Neural progenitor cell (in vitro differentiated cells): Measurements from ENCODE around the gene NT5C2. TPM values are rescaled to one million over a fixed set of nuclear protein-coding genes. Genes with fewer than 3 reads are reported as not detected.
"Not testable (repeated sequence)": the region's sequence is repeated elsewhere in the genome, so short reads cannot be mapped to it uniquely, and the experiment has no call there.

Experiments
- DNase-seq: peaks from one replicate; pipeline ENCODE4 v3.0.0-alpha.2; 2016; ENCODE audit warnings: low spot score
- H2AFZ ChIP-seq: fragments of 200-600 bp; sonication (generic); replicated peaks from 2 replicates; pipeline ENCODE4 v1.6.1; 2016; ENCODE audit warnings: antibody characterized with exemption
- H3F3A ChIP-seq: fragments of 200-600 bp; sonication (generic); 2 replicates; pipeline ENCODE4 v1.6.1; 2016; ENCODE audit warnings: antibody characterized with exemption, low read depth
- H3K27ac ChIP-seq: fragments of 200-600 bp; sonication (generic); 2 replicates; pipeline ENCODE4 v1.5.1; 2016; ENCODE audit warnings: mild to moderate bottlenecking
- H3K27me3 ChIP-seq: fragments of 200-600 bp; sonication (generic); 2 replicates; pipeline ENCODE4 v1.6.1; 2016; ENCODE audit warnings: mild to moderate bottlenecking, moderate library complexity
- H3K36me3 ChIP-seq: fragments of 200-600 bp; sonication (generic); 2 replicates; pipeline ENCODE4 v1.5.1; 2016
- H3K4me1 ChIP-seq: fragments of 200-600 bp; sonication (generic); 2 replicates; pipeline ENCODE4 v1.6.1; 2016; ENCODE audit warnings: mixed run types
- H3K4me2 ChIP-seq: fragments of 200-600 bp; sonication (generic); 2 replicates; pipeline ENCODE4 v1.6.1; 2016
- H3K4me3 ChIP-seq: fragments of 200-600 bp; sonication (generic); 2 replicates; pipeline ENCODE4 v1.5.1; 2016
- H3K79me2 ChIP-seq: fragments of 200-600 bp; sonication (generic); 2 replicates; pipeline ENCODE4 v1.6.1; 2016; ENCODE audit warnings: low read depth
- H3K9ac ChIP-seq: fragments of 200-600 bp; sonication (generic); 2 replicates; pipeline ENCODE4 v1.6.1; 2016
- H3K9me3 ChIP-seq: fragments of 200-600 bp; sonication (generic); 2 replicates; pipeline ENCODE4 v1.5.1; 2016; ENCODE audit warnings: low read depth
- H4K20me1 ChIP-seq: fragments of 200-600 bp; sonication (generic); 2 replicates; pipeline ENCODE4 v1.6.1; 2016; ENCODE audit warnings: low read depth
- H3K27ac Mint-ChIP-seq: 3 replicates; pipeline ENCODE4 v1.8.0; 2021; ENCODE audit warnings: mixed read lengths
- H3K27me3 Mint-ChIP-seq: 2 replicates; pipeline ENCODE4 v1.8.0; 2022; ENCODE audit warnings: low read depth, mild to moderate bottlenecking, inconsistent platforms, moderate library complexity, mixed read lengths; ENCODE audit not compliant: insufficient read depth
- H3K36me3 Mint-ChIP-seq: 3 replicates; pipeline ENCODE4 v1.8.0; 2021; ENCODE audit warnings: mixed read lengths
- H3K4me1 Mint-ChIP-seq: 3 replicates; pipeline ENCODE4 v1.8.0; 2021; ENCODE audit warnings: mixed read lengths
- H3K4me3 Mint-ChIP-seq: 3 replicates; pipeline ENCODE4 v1.8.0; 2021; ENCODE audit warnings: mild to moderate bottlenecking, moderate library complexity, mixed read lengths
- H3K9me3 Mint-ChIP-seq: 3 replicates; pipeline ENCODE4 v1.8.0; 2020; ENCODE audit warnings: mixed read lengths
- EZH2 ChIP-seq: fragments of 200-600 bp; sonication (generic); IDR thresholded peaks from 2 replicates; pipeline ENCODE4 v1.6.1; 2017; ENCODE audit warnings: antibody characterized with exemption, mild to moderate bottlenecking, moderate library complexity
- EZH2phosphoT487 ChIP-seq: fragments of 200-600 bp; sonication (generic); IDR thresholded peaks from 2 replicates; pipeline ENCODE4 v1.6.1; 2017; ENCODE audit warnings: antibody characterized with exemption
- total RNA-seq: library from RNA; depleted of rRNA; stranded (reverse); fragments of >200 nt; gene quantifications from 2 replicates; pipeline ENCODE4 v1.2.3, GENCODE V29; 2015; ENCODE audit warnings: low replicate concordance
- TF ChIP-seq, protein P1 (sequence below): fragments of 200-600 bp; sonication (generic); IDR thresholded peaks from 2 replicates; pipeline ENCODE4 v1.5.1; 2017; ENCODE audit warnings: antibody characterized with exemption, mild to moderate bottlenecking

The NT5C2 gene
- total RNA-seq, 1 donor from 2014 or later = 63.6 TPM

GRCh38 chr10:103141950-103142349 is 51.1 kb downstream of the NT5C2 start:
- Mint-ChIP-seq H3K27ac (no peak overlapping the region), H3K9me3 (no peaks in the 10 kb centered on the region), H3K27me3 (no peaks in the 10 kb centered on the region), H3K36me3 (peaks cover 21% of the 10 kb centered on the region), H3K4me3 (no peak overlapping the region), H3K4me1 (peaks cover 8% of the 10 kb centered on the region)
- peaks cover 20% of the 10 kb centered on the region for H3F3A ChIP-seq
- TF ChIP-seq EZH2 (no peak), EZH2phosphoT487 (no peak)
- TF ChIP-seq, protein P1, sequence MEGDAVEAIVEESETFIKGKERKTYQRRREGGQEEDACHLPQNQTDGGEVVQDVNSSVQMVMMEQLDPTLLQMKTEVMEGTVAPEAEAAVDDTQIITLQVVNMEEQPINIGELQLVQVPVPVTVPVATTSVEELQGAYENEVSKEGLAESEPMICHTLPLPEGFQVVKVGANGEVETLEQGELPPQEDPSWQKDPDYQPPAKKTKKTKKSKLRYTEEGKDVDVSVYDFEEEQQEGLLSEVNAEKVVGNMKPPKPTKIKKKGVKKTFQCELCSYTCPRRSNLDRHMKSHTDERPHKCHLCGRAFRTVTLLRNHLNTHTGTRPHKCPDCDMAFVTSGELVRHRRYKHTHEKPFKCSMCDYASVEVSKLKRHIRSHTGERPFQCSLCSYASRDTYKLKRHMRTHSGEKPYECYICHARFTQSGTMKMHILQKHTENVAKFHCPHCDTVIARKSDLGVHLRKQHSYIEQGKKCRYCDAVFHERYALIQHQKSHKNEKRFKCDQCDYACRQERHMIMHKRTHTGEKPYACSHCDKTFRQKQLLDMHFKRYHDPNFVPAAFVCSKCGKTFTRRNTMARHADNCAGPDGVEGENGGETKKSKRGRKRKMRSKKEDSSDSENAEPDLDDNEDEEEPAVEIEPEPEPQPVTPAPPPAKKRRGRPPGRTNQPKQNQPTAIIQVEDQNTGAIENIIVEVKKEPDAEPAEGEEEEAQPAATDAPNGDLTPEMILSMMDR = no peak
- H4K20me1 ChIP-seq = no peaks in the 10 kb centered on the region
- no peak overlapping the region for H3K4me3 ChIP-seq
- H3K4me1 ChIP-seq = peaks cover 35% of the 10 kb centered on the region
- H3K4me2 ChIP-seq = no peak overlapping the region
- H3K27ac ChIP-seq = peak overlapping the region; percentile 81
- no peak overlapping the region for H2AFZ ChIP-seq
- peaks cover 2% of the 10 kb centered on the region for H3K36me3 ChIP-seq
- no peaks in the 10 kb centered on the region for H3K9me3 ChIP-seq
- no peak overlapping the region for H3K9ac ChIP-seq
- no peak for DNase-seq
- H3K27me3 ChIP-seq = no peaks in the 10 kb centered on the region
- H3K79me2 ChIP-seq = peaks cover 24% of the 10 kb centered on the region

- H3K27me3 Mint-ChIP-seq = no peaks in the 10 kb centered on the region
- Histone ChIP-seq H3K9me3 (no peaks in the 10 kb centered on the region), H4K20me1 (no peaks in the 10 kb centered on the region), H3K36me3 (peaks cover 8% of the 10 kb centered on the region), H3K27me3 (no peaks in the 10 kb centered on the region), H3K4me2 (no peak overlapping the region), H3K4me1 (peaks cover 23% of the 10 kb centered on the region), H3K9ac (no peak overlapping the region), H3K27ac (no peak overlapping the region), H3K79me2 (peaks cover 23% of the 10 kb centered on the region), H3K4me3 (no peak overlapping the region), H2AFZ (no peak overlapping the region), H3F3A (peaks cover 20% of the 10 kb centered on the region)
- TF ChIP-seq, protein P1 = no peak
- TF ChIP-seq EZH2 (no peak), EZH2phosphoT487 (no peak)
- peaks cover 7% of the 10 kb centered on the region for H3K4me1 Mint-ChIP-seq
- peaks cover 3% of the 10 kb centered on the region for H3K9me3 Mint-ChIP-seq
- H3K36me3 Mint-ChIP-seq = peaks cover 27% of the 10 kb centered on the region
- H3K27ac Mint-ChIP-seq = no peak overlapping the region
- no peak for DNase-seq
- H3K4me3 Mint-ChIP-seq = no peak overlapping the region
These were observed 52.6 kb downstream of the NT5C2 start for GRCh38 chr10:103140469-103140868.

DNA sequence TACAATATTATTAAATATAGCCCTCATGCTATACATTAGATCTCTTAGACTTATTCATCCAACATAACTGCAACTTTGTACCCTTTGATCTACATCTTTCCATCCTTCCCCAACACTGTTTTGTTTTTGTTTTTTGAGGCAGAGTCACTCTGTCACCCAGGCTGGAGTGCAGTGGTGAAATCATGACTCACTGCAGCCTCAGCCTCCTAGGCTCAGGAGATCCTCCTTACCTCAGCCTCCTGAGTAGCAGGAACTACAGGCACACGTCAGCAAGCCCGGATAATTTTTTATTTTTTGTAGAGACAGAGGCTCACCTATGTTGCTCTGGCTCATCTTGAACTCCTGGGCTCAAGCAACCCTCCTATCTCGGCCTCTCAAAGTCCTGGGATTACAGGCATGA is 53.3 kb downstream of the NT5C2 start:
- Mint-ChIP-seq H3K9me3 (peaks cover 9% of the 10 kb centered on the region), H3K4me3 (no peak overlapping the region), H3K36me3 (peaks cover 33% of the 10 kb centered on the region), H3K4me1 (peaks cover 3% of the 10 kb centered on the region), H3K27ac (no peak overlapping the region), H3K27me3 (no peaks in the 10 kb centered on the region)
- Histone ChIP-seq H3K27ac (no peak overlapping the region), H3K4me1 (peaks cover 17% of the 10 kb centered on the region), H4K20me1 (no peaks in the 10 kb centered on the region), H3K4me3 (no peak overlapping the region), H2AFZ (no peak overlapping the region), H3F3A (peaks cover 20% of the 10 kb centered on the region), H3K9me3 (no peaks in the 10 kb centered on the region), H3K9ac (no peak overlapping the region), H3K27me3 (no peaks in the 10 kb centered on the region), H3K79me2 (peaks cover 17% of the 10 kb centered on the region), H3K4me2 (no peak overlapping the region), H3K36me3 (peaks cover 8% of the 10 kb centered on the region)
- no peak for DNase-seq
- TF ChIP-seq EZH2 = no peak

DNA sequence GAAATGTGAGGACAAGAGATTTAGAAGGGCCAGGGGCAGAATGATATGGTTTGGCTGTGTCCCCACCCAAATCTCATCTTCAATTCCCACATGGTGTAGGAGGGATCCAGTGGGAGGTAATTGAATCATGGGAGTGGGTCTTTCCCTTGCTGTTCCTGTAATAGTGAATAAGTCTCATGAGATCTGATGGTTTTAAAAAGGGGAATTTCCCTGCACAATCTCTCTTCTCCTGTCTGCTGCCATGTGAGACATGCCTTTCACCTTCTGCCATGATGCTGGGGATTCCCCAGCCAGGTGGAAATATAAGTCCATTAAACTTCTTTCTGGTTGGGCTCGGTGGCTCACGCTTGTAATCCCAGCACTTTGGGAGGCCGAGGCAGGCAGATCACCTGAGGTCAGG is 57.9 kb downstream of the NT5C2 start:
- not testable (repeated sequence) for H3K27ac Mint-ChIP-seq, H4K20me1 ChIP-seq, H3K9me3 ChIP-seq, H3K4me2 ChIP-seq, DNase-seq, H3K4me3 Mint-ChIP-seq, H3K27ac ChIP-seq, H3K4me3 ChIP-seq, H3K79me2 ChIP-seq, H3K27me3 ChIP-seq, H3K36me3 ChIP-seq, H3K4me1 Mint-ChIP-seq, H3K9ac ChIP-seq, H3K27me3 Mint-ChIP-seq, H2AFZ ChIP-seq
- Histone ChIP-seq H3F3A (peaks cover 12% of the 10 kb centered on the region), H3K4me1 (peaks cover 11% of the 10 kb centered on the region)
- H3K9me3 Mint-ChIP-seq = peaks cover 36% of the 10 kb centered on the region
- peaks cover 60% of the 10 kb centered on the region for H3K36me3 Mint-ChIP-seq
